ENCODE data around the gene FZD1.

The FZD1 gene

DNA sequence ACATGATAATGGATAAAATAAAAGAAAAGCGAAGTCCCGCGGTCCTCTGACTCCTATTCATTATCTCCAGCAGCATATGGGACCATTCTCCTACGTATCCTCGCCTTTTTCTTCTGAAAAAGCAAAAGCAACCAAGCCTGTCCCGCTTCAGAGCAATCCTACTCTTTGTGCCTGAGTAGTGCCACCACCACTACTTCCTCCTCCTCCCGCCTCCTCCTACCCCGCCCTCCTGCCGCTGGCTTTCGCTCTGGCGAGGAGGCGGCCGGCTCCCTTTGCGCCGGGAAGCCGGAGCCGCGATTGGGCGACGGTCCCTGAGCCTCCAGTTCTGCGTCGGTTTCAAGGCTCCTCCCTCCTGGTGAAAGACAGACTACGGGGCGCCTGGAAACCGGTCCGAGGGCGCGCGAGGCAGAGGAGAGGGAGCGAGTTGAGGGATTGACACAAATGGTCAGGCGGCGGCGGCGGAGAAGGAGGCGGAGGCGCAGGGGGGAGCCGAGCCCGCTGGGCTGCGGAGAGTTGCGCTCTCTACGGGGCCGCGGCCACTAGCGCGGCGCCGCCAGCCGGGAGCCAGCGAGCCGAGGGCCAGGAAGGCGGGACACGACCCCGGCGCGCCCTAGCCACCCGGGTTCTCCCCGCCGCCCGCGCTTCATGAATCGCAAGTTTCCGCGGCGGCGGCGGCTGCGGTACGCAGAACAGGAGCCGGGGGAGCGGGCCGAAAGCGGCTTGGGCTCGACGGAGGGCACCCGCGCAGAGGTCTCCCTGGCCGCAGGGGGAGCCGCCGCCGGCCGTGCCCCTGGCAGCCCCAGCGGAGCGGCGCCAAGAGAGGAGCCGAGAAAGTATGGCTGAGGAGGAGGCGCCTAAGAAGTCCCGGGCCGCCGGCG, at the start of gene FZD1:
Gene FZD1 (plus strand): TSS at position 388 of the 878 bp plus-strand sequence. CDS start 448 bp downstream, at position 836.
- DNase-seq, result peak; percentile 96

DNA sequence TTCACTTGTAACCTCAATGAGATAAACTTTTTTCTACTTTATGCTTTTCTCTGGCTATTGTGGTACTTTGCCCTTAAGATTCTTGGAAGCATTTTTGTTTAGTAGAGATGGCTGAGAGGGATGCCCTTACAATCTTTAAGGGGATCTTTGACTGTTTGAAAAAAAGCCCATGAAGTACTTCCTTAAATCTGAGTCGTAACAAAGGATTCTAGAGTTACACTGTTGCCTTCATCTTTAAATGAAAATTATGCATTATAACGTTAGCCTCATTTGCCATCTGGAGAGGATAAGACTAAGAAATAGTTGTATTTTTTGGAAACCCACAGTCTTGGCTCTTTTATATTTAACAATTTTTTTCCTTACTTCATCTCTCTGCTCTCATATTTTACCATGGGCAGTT, 37.8 kb upstream of the FZD1 start:
- no peak for DNase-seq

DNA sequence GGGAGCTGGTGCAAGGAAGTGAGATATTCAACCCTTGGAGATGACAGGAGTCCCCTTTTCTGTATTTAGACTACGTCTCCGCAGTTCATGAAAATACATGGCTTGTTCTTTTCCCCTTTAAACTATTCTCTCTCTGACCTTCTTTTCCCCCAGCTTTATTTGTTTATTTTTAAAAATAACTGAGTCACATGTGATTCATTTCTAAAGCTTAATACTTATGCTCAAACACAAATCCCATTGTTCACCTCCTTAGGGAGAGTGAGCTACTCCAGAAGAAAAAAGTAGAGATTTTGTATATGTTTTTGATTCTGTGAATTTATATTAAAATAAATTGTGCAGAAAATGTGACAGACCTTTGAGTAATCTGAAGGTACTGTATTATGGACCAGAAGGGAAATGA, 35.9 kb upstream of the FZD1 start:
- DNase-seq, result no peak

DNA sequence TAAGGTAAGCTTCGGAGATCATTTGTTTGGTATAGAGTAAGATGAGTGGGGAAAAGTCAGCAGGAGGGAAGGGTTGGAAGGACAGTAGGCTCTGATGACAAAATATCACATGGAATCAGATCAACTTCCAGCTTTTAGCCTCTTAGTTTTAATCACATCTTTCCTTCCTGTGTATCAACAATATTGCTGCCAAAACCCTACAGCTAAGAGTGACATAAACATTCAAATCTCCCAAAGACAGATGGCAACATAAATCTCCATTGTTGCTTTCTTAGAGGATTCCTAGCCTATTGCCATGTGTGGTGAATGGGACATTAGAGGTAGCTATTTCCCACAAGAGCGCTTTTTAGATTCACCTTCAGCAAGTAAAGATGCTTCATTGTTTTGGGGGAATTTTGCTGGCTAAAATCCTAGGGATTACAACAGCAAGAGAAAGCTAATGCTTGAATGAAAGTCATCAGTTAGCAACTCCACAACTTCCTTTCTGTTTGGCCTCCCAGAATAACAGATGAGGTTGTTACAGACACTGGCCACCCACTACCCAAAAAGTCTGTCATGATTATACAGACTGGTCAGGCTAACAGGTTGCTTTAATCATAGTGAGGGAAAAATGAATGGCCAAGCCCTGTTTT, 35.2 kb upstream of the FZD1 start:
- no peak for DNase-seq

DNA sequence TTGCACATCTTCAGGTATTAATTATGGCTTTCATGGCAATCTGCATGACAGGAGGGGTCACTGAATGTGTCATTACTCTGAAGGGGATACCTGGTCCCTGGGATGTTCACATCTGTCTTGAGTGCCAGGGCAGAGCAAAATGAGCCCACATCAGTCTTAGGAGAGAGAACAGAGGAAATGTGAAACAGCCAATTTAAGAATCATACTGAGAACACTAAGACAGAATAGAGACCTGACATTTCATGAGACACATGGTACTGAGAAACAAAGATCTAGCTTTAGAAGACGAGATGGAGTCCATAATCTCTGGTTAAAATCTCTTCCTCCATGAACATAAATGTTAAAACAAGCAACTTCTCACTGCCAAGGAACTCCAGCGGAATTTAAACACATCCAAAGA, 34.1 kb upstream of the FZD1 start:
- DNase-seq, result no peak

DNA sequence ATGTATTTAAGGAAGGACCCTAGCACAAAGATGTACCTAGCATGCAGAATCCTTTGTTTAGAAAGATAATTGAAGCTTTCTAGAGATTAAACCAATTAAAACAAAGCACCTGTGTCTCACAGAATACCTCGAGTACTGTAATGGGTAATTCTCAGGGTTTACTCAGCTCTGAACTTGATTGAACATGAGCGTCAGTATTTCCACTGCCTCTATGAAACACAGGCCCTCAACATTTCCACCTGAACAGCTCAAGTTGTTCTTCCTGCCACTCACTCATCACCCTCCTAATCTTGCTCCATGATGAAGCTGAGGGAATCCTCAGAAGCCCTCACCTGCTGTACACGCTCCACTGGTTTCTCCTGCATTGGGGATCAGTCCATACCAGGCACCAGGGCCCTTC, 33.7 kb upstream of the FZD1 start:
- DNase-seq, result no peak

DNA sequence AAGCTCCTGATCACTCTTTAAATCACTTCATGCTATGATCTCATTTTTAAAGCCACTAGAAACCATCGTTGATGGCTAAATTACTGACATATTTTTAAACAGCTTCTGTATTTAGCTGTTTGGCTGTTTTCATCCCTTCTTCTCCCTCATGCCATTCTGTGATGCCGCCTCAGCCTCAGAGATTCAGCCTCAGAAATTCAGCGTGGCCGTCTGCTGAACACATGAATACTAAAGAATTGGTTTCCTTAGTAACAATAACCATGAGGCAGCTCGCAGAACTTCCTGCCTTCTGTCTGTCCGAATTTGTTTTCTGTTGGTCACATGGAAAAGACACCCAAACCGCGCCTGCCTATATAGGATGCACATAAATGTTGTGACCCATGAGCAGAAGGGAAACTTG, 31.0 kb upstream of the FZD1 start:
- DNase-seq, result no peak

DNA sequence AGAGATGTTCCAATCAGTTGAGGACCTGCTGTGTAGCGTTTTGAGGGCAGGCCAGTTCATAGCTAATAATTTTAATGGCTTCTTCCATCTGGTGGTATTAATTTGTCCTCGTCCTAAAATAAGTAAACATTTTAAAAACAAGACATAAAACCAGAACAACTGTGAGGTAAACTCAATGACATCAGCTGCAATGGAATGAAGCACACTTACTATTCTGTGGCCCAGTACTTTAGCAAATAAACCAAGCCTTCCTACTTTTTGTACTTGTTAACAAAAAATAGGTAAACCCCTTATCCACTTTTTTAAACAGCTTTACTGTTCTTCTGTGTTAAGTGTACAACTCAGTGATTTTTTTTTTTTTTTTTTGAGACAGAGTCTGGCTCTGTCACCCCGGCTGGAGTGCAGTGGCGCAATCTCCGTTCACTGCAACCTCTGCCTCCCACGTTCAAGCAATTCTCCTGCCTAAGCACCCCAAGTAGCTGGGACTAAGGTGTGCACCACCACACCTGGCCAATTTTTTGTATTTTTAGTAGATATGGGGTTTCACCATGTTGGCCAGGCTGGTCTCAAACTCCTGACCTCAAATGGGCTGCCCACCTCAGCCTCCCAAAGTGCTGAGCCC, 28.9 kb upstream of the FZD1 start:
- no peak for DNase-seq

DNA sequence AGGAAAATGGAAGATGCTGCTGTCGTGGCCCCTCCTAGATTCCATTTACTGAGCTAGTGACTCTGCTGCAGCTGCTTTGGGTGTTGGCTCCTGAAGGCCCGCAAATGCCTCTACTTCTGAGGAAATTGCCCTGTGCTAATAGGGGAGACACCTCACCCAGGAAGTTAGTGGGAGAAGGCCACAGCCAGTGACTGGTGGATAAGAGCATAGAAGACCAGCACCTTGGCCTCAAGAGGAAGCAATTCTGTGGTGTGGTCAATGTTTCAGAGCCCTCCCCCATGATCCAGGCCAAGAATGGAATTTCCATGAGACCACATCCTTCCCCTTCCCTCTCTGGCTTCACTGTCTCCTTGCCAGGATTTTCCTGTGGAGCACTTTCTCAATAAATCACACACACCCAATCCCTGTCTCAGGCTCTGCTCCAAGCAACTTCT, 25.0 kb upstream of the FZD1 start:
- DNase-seq, result no peak

DNA sequence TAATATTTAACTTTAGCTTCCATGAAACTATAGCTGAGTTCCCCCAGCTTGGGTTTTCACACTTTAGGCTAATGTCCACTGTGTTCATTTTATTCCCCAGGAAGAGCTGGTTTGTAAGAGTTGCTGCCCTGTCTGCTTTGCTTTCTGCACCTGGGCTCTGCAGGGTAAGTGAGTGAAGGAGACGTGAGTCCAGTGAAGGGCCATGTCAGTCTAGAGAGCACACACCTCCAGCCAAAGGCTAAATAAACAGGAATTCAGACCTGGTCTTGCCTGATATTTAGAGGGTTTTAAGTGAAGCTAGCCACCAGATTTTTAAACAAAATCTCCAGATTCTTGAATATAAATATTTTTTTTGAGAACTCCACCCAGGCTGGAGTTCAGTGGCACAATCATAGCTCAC, 24.5 kb upstream of the FZD1 start:
- no peak for DNase-seq

DNA sequence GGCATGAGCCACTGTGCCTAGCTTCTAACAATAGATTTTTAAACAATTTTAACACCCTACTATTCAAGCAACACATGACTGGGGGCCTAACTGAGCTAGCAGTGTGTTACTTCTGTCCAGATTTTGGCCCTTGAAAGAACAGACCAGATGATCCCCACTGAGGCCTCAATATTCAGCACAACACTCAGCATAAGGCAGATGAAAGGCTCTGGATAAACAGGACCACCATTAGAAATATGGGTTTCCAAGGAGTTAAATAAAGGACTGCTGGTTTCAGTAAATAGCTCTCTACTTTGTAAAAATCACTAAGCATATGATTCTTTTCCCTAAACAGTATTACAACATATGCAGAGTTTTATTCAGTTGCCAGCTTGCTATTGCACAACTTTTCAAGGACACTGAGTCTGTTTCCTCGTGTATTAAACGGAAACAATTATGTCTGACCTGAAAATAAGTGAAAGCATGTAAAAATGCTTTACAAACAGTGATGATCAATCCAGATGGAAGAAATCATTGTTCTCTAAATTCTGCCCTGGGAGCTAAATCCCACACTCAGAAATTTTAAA, 23.8 kb upstream of the FZD1 start:
- no peak for DNase-seq

DNA sequence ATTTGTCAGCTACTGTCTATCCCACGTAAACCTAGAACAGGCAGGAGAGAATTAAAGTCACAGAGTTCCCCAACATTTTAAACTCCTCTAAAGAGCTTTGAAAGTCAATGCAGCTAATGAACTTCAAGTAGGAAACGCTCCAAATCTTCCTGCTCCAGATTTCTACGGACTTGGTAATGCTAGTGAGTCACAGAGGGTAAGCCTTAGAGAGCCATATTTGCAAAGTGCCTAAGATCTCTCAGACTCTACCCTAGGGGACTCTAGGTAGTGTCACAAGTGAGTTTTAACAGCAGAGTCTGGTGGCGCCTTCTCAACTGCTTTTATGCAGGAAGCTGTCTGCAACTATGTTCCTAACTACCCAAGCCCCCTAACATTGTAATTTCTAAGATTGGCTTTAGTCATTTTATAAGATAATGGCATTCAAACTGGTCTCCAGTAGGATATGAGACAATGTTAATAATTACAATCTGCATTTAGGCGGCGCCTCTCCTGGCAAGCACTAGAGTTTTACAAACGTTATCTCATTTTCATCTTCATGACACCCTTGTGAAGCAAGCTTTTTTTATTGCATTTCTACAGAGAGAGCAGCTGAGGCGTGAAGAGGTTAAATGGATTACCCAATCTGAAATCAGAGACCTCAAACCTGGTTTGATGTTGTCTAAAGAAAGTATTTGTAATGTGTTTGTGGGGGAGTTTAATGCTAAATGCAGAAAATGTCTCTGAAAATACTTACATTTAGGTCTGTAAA, 22.0 kb upstream of the FZD1 start:
- no peak for DNase-seq

DNA sequence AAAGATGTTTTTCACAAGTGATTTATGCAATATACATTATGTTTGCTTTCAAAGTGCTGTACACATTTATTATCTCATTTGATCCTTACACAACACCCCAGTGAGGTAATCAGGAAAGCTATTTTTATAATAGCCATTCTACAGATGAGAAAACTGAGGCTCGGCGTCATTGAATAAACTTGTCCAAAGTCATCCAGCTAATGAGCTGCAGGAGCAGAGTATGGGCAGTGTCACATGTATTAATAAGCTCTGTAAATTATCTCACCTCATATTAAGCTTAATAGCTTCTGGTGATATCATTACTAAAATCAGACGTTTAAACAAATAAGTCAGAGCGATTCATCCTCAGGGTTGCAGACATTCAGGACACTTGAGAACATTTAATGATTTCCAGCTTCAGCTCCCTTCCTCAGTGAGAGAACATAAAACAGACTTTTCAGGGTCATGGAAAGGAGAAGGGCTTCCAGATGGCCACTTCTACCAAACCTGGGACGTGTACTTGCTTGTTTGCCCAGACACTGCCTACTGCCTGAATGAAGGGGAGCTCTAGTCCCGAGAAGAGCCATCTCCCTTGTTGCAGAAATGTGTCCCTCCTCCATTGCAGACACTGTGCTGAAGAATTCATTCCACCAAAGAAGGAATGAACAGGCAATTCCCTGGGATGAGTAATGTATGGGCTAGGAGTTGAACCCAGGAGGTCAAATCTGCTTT, 20.5 kb upstream of the FZD1 start:
- DNase-seq, result no peak

DNA sequence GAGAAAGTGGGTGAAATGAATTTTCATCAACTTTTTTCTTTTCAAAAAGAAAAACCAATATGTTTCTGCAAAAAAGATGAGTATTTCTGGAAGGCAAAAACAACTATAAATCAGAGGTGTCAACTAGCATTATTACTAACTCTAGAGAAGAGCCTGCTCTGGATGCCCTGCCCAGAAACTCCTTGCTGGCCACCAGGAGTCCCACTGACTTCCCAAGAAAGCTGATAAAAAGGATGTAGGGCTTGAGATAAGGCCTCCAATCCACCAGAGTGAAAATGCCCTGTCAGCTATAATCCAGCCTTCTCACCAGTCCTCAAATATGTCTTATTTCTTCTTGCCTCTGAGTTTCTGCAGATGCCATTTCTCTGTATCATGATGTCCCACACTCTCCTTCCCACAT, 16.7 kb upstream of the FZD1 start:
- DNase-seq, result no peak

DNA sequence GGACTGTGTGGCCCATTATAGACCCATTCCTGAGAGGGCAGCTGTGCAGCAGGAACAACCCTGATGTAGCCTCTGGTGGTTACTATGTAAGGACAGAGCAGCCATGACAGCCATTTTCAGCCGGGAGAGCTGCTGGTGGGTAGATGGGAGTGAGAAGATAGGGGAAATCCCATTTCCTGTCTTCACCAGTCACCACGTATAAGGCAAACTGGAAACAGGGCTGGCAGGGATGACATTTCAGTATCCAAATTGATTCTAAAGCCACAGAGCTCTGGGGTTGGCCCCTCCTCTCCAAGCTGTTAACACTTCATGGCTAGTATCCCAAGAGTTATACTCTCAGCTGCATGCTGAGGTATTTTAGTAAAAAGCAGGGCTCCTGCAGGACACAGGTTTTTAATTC, 15.2 kb upstream of the FZD1 start:
- DNase-seq, result no peak

DNA sequence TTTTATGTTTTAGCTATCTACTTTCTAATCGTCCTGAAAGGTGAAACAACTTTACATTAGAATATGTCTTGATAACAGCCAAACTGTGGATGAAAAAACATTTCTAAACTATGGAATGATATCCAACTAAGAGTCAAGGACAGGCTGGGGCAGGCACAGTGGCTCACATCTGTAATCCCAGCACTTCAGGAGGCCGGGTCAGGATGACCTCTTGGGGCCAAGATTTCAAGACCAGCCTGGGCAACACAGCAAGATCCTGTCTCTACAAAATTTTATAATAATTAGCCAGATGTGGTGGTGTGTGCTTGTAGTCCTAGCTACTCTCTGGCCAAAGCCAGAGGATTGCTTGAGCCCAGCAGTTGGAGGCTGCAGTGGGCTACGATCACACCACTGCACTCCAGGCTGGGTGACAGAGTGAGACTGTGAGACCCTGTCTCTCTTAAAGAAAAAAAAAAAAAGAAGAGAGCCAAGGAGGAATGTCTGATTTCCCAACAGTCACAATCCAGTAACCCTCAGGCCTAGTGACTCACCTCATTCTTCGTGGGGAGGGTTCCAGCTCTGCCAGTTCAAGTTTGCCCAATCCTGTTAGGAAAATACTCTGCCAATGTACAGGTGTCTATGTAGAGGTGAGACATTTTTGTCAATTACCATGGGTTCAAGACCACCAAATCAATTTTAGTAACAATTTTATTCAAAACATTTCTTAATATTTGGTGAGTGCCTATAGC, 14.6 kb upstream of the FZD1 start:
- DNase-seq, result no peak

DNA sequence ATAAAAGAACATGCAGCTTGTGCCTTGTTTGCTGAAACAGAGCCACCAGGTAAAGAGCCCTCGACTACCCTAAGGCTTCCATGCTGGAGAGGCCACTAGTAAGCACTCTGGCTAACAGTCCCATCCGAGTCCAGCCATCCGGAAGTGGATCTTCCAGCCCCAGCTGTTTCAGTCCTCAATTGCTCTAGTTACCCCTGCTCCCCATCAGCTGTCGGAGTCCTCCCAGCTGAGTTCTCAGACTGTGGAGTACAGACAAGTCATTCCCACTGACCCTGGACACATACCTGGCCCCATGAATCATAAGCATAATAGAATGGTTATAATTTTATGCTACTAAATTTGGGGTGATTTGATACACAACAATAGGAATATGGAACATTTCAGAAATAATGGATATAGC, 13.5 kb upstream of the FZD1 start:
- DNase-seq, result no peak

DNA sequence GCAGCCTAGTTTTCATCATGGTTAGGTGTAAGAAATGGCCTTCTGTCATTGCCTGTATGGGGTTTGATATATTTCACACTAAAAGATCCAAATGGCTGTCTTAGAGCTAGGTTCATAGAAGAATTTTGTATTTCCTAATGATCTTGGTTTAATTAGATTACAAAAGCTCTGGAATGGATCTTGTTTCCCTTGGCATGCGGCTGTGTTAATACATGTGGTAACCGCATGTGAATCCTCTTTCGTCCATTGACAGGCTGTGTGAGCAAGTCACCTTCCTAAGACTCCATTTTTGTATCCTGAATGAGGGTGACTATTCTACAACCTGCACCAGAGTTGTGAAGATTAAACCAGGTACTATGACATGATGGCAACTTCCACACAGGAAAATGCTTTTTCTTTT, 12.4 kb upstream of the FZD1 start:
- no peak for DNase-seq

DNA sequence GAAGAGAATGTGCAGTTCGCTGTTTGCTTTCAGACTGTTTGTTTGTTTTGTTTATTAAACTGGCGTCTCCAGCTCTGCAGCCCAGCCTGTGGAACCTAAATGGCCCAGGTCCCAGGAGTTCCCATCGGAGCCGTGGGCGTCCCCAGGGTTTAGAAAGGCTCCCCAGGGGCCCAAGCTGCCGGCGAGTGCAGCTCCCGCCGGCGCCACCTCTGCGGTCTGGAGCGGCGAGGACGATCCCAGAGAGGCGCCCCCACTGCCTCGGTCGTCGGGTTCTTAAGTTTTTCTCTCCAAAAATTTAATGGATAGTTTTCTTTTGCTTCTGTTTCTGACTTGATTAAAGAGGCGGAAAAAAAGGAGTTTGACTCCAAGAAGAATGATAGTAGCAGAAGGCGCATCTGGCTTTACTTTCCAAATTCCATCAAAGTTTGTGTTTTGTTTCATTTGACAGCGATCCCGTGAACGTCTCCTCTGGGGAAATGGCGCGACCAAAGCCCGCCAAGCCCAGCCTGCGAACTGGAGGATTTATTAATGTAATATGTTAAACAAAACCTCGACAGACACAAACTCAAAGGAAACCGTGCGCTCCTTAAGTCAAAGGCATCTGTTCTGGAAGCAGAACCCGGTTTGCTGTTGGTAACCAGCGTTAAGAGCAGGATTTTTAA, 718 bp upstream of the FZD1 start:
- DNase-seq, result peak; percentile 38

DNA sequence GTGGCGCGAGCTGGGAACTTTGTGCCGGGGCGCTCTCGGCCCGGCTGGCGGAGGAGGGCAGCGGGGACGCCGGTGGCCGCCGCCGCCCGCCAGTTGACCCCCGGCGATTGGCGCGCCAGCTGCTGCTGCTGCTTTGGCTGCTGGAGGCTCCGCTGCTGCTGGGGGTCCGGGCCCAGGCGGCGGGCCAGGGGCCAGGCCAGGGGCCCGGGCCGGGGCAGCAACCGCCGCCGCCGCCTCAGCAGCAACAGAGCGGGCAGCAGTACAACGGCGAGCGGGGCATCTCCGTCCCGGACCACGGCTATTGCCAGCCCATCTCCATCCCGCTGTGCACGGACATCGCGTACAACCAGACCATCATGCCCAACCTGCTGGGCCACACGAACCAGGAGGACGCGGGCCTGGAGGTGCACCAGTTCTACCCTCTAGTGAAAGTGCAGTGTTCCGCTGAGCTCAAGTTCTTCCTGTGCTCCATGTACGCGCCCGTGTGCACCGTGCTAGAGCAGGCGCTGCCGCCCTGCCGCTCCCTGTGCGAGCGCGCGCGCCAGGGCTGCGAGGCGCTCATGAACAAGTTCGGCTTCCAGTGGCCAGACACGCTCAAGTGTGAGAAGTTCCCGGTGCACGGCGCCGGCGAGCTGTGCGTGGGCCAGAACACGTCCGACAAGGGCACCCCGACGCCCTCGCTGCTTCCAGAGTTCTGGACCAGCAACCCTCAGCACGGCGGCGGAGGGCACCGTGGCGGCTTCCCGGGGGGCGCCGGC, 870 bp downstream of the FZD1 start:
- DNase-seq, result peak; percentile 65
